ENCODE data around the gene FOXM1. TPM values are rescaled to one million over a fixed set of nuclear protein-coding genes. Genes with fewer than 3 reads are reported as not detected.

FOXM1 gene
- total and polyA plus RNA-seq, 2 of the 13 experiments (the other 11 are each of a cell fraction or from before 2014, with no cell fraction given): 17.1 to 25.9 TPM

DNA sequence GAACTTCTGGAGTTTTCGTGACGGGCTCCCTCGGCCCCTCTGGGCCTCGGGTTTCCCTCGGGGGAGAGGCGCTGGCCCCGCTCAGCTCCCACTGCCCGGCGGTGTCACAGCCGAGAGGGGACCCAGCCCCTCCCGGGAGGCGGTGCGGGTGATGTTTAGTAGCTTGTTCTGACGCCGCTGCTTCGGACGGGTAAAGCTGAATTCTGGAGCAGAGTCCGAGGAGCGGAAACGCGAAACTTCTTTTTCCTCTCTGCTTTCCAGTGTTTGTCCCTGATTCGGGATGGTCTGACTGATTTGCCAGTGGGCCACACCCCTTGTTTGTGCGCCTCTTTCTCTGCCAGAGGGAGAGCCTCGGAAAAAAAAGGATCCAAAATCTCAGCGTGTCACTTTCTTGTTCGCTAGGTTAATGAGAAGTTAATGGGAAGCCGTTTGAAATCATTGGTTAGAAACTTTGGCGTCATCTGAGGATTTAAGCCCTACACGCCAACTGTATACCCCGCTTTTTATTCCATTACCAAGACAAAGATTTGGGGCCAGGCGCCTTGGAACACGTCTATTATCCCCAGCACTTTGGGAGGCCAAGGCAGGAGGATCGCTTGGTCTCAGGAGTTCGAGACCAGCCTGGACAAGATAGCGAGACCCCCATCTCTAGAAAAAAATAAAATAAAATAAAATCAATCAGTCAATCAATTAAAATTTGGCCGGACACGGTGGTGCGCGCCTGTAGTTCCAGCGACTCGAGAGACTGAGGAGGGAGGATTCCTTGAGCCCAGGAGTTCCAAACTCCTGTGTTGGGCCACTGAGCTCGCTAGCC lies 14.5 kb upstream of the FOXM1 start (continued):
- TF ChIP-seq IRF2 (CRISPR knock-in tag; IDR thresholded peaks at IDR 0.05) (no peak), ZBTB38 (CRISPR knock-in tag; IDR thresholded peaks at IDR 0.05) (no peak), ZMYM3 (CRISPR knock-in tag; IDR thresholded peaks at IDR 0.05) (peak; percentile 15; the same call in 1 of the 2 replicates), MYC (CRISPR knock-in tag; IDR thresholded peaks at IDR 0.05; ENCODE audit: borderline replicate concordance) (no peak), PRPF4 (IDR thresholded peaks at IDR 0.05; ENCODE audit: low read depth, low read length, poor library complexity, severe bottlenecking) (no peak), FOXA3 (CRISPR knock-in tag; IDR thresholded peaks at IDR 0.05) (no peak), ATRX (CRISPR knock-in tag; IDR thresholded peaks at IDR 0.05; ENCODE audit: borderline replicate concordance) (no peak), JDP2 (CRISPR knock-in tag; IDR thresholded peaks at IDR 0.05; ENCODE audit: borderline replicate concordance) (no peak), REXO4 (CRISPR knock-in tag; IDR thresholded peaks at IDR 0.05; ENCODE audit: borderline replicate concordance) (no peak), MED8 (CRISPR knock-in tag; IDR thresholded peaks at IDR 0.05; ENCODE audit: insufficient replicate concordance) (no peak), ZNF776 (CRISPR knock-in tag; IDR thresholded peaks at IDR 0.05) (no peak), PLRG1 (conservative IDR thresholded peaks at IDR 0.05) (no peak), ZNF121 (CRISPR knock-in tag; IDR thresholded peaks at IDR 0.05) (peak; percentile 61; the same call in 1 of the 2 replicates)
- TF ChIP-seq, protein P1, sequence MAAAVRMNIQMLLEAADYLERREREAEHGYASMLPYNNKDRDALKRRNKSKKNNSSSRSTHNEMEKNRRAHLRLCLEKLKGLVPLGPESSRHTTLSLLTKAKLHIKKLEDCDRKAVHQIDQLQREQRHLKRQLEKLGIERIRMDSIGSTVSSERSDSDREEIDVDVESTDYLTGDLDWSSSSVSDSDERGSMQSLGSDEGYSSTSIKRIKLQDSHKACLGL (CRISPR knock-in tag; IDR thresholded peaks at IDR 0.05): no peak
- TF ChIP-seq, protein P2, sequence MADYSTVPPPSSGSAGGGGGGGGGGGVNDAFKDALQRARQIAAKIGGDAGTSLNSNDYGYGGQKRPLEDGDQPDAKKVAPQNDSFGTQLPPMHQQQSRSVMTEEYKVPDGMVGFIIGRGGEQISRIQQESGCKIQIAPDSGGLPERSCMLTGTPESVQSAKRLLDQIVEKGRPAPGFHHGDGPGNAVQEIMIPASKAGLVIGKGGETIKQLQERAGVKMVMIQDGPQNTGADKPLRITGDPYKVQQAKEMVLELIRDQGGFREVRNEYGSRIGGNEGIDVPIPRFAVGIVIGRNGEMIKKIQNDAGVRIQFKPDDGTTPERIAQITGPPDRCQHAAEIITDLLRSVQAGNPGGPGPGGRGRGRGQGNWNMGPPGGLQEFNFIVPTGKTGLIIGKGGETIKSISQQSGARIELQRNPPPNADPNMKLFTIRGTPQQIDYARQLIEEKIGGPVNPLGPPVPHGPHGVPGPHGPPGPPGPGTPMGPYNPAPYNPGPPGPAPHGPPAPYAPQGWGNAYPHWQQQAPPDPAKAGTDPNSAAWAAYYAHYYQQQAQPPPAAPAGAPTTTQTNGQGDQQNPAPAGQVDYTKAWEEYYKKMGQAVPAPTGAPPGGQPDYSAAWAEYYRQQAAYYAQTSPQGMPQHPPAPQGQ (CRISPR knock-in tag; IDR thresholded peaks at IDR 0.05; ENCODE audit: borderline replicate concordance): no peak
- TF ChIP-seq, protein P3, sequence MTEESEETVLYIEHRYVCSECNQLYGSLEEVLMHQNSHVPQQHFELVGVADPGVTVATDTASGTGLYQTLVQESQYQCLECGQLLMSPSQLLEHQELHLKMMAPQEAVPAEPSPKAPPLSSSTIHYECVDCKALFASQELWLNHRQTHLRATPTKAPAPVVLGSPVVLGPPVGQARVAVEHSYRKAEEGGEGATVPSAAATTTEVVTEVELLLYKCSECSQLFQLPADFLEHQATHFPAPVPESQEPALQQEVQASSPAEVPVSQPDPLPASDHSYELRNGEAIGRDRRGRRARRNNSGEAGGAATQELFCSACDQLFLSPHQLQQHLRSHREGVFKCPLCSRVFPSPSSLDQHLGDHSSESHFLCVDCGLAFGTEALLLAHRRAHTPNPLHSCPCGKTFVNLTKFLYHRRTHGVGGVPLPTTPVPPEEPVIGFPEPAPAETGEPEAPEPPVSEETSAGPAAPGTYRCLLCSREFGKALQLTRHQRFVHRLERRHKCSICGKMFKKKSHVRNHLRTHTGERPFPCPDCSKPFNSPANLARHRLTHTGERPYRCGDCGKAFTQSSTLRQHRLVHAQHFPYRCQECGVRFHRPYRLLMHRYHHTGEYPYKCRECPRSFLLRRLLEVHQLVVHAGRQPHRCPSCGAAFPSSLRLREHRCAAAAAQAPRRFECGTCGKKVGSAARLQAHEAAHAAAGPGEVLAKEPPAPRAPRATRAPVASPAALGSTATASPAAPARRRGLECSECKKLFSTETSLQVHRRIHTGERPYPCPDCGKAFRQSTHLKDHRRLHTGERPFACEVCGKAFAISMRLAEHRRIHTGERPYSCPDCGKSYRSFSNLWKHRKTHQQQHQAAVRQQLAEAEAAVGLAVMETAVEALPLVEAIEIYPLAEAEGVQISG (CRISPR knock-in tag; IDR thresholded peaks at IDR 0.05): no peak; the same call in 1 of the 2 replicates
